Activated T-cell treated with anti-CD3 and anti-CD28 coated beads for 24 hours (primary cell): ENCODE results near the gene LRRC75B.

Source experiments
- DNase-seq: peaks from one replicate; pipeline ENCODE4 v3.0.0-alpha.2; 2020; ENCODE audit warnings: low read depth

LRRC75B gene

DNA sequence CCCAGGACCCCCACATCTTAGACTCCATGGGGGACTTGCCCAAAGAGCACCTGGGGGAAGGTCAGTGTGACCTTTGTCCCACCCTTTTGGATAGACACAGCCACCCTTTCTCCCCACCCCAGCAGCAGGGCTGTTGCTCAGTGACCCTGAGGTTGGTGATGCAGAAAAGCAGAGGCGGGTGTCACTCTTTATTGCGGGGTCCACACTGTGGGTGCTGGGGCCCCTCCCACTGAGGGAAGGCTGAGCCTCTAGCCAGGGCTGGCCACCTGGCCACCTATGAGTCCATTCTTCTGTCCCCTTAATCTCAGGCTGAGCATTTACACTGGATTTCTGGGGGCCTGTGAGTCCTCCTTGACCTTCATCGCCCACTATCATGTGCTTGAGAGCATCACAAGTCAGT, 7.4 kb downstream of the LRRC75B start:
- DNase-seq, result no peak

DNA sequence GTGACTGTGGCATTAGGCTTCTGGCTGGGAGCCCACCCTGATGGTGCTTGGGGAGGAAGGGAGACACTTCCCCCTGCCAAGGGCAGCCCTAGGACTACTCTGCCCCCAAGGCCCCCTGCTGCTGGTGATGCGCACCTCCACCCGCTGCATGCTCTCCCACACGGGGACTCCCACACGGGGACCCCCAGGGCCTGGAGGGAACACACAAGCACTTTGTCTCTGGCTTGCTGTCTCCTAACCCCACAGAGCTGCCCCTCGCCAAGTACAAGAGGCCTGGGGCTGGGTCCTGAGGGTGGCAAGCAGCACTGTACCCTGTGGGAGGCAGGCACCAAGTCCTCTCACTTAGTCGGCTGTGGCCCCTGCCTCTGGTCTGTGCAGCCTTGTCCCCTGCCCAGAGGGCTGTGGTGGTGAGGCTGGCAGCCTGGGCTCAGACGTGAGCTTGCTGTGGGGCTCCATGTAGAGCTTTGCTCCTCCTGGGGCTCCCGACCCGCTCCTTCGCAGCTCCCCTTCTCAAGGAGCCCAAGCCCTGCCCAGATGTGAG, 7.9 kb downstream of the LRRC75B start:
- DNase-seq, result no peak

DNA sequence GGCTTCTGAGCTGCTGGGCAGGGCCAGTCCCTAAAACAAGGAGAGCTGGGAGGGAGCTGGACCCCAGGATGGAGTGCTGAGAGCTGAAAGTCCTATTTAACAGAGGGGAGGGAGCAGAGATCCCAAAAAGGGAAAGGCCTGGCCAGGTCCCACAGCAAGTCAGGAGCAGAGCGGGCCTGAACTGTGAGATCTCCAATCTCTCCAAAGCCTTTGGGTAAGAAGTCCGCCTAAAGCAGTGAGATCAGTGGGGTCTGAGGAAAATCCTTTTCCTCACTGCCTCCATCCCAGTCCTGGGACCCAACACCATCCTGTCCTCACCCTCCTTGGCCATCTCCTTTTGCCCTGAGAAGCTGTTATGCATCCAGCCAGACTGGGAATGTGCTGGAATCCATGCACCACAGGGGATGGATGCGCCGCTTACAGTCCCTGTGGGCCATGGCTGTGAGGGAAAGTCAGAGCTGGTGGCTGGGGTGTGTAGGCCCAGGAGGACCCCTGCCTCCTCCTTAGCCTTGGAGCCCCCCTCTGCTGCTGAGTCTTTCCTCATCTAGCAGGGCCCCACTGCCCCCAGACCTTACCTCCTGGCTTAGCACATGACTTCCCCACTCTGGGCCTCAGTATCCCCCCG, 8.6 kb downstream of the LRRC75B start:
- DNase-seq, result no peak

DNA sequence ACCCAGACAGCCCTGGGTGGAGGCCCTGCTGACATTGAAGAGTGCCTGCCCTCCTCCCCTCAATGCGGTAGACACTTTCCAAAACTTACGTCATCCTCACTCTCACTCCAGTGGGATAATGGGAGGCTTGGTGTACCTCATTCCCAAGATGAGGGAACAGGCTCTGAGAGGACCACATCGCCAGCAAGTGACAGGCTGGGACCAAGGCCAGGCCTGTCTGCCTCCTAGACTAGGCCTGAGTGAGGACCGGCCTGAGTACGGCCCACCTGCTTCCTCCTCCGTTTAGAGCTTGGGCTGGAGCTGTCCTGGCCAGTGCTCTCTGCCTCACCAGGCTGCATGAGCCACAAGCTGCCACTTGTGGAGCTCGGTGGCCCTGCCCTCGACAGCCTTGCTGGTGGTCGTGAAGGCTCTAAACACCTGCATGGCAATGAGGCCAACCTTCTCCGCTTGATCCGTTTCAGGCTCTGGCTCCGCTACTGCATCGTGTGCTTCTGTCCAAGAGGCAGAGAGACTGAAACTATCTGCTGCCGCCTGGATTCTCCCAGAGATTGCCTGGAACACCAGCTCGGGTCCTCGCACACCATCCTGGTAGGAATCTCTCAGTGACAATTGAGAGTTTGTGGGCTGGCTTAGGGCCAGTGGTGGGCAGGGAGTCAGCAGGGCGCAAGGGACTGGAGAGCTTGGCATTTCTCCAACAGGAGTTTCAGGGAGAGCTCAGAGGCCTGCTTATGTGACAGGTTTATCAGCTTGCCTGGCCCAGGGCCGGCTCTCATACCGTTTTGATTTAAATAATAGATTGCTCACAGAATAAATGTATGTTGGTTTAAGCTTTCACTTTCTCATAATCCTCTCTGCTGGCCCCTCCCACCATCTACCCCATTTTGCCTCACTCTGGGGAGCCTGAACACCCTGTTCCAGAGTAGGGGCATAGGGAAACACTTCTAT, 9.4 kb downstream of the LRRC75B start:
- DNase-seq, result no peak

DNA sequence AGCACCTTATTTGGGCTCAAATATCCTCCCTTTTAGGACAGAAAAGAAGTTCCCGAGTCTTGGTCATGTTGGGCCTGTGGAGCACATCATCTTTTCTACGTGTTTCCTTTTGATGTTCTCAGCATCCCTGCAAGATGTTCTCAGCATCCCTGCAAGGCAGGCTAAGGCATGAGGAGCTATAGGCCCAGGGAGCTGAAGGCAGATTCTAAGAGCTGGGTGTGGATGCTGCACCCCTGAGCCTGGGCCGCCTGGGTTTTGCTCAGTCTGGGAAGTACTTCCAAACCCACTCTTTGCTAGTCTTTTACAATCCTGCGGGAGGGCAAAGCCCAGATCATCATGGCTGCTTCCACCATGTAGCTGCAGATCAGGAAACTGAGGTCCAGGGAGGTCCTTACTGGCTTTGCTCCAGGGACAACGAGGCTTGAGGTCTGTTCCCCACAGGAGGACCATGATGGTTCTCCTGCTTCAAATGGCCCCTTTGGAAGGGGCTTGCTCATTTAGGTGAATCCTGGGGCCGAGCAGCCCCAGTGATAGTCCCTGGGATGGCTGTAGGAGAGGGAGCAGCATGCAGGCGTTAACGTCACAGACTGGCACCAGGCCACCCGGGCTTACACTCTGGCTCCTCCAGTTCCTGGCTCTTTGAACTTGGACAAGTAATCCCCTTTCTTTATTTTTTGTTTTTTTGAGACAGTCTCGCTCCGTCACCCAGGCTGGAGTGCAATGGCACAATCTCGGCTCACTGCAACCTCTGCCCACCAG, 10.6 kb downstream of the LRRC75B start:
- no peak for DNase-seq

DNA sequence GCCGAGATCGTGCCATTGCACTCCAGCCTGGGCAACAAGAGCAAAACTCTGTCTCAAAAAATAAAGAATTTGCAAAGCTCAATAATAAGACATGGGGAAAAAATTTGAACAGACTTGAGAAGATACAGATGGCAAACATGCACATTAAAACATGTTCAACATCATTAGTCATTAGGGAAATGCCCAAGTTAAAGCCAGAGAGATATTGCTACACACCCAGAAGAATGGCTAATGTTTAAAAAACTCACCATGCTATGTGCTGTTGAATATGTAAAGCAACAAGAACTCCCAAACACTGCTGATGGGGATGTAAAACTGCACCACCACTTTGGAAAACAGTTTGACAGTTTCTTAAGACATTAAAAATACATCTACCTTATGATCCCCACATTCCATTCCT, 12.6 kb downstream of the LRRC75B start:
- DNase-seq, result no peak

DNA sequence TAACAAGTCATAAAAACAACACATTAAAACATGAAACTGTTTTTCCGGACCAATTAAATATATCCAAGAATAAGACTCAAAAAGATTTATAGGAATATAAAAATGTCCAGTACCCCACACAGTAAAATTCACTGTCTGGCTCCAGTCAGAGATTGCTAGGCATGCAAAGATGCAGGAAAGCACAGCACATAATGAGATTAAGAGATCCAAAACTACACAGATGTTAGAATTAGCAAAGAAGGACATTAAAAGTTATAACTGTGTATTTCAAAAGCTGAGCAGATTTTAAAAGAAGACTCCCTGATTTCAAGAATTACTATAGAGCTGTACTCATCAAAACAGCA, 13.6 kb downstream of the LRRC75B start:
- DNase-seq, result no peak

DNA sequence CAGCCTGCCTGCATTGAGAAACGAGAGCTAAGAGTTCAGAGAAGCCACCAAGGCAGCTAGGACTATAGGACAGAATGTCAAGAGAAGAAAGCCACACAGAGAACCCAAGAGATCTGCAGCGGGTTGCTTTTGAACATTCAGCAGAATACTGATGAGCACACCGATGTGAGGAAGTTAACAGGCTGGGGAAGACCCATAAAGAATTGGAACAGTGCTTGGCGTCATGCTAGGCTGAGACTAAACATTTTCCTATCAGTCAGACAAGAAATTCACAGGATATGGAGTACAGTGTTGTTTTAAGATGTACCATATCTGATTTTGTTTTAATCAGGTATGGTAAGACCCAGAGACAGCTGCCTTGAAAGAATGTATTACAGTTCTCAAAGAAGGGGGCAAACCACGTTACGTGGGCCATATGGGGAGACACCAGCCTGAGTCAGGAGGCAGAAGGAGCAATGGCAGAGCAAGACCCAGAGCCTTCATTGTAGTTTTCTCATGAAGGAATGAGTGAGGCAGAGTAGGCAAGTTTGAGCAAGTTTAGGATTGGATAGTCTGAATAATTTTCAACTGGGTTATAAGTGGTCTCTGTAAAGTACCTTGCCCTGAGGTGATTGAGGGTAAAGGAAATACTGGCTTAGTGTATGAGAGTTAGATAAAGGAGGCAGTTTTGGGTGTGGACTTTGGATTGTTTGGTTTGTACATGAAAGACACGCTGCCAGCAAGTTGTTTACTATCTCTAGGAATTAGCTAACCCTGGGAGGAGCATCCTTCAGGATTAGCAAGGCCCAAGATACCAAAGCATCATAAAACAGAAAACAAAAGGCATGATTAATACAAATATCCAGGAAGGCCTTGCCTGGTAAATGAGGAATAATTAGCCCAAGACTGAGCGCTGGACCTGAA, 14.3 kb downstream of the LRRC75B start:
- DNase-seq, result no peak

DNA sequence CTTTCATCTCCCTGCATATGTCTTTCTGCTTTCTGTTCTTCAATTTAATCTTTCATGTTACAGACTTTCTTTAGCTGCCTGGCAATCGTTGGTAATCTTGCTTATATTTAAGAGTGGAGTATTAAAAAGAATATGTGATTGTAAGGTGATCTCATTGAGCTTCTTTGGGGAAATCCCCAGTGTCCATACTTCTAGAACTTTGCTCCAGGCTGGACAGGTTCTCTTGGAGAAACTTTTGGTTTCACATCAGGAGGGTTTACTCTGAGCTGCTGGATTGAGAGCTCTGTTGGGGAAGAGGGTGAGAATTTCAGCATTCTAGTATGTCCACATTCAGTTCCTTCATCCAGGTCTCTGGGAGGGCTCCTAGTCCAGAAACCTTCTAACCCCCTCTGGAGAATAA, 16.1 kb downstream of the LRRC75B start:
- no peak for DNase-seq

DNA sequence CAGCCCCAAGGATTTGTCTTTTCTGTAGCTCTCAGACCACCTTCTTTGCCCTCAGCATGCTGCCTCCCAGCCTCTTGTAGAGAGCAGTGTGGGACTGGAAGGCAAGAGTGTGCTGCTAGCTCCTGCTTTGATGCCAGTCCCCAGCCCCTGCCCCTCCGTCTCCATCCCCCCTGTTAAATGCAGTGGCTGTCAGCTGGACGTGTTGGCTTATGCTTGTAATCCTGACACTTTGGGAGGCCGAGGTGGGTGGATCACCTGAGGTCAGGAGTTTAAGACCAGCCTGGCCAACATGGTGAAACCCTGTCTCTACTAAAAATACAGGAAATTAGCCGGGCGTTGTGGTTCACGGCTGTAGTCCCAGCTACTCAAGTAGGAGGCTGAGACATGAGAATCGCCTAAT, 21.6 kb downstream of the LRRC75B start:
- no peak for DNase-seq

DNA sequence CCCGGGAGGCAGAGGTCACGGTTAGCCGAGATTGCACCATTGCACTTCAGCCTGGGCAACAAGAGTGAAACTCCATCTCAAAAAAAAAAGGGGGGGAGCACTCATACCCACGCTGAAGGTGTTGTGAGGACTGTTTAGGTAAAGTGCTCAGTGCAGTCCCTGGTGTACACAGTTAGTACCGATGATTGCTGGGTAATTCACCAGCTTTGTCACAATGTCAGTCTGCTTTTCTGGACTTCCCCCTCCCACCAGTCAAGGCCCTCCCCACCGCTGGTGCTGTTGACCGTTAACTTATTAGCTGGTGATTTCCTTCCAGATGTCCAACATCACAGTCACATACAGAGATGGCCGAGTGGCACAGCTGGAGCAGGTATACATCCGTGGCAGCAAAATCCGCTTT, 25.2 kb downstream of the LRRC75B start:
- DNase-seq, result no peak

DNA sequence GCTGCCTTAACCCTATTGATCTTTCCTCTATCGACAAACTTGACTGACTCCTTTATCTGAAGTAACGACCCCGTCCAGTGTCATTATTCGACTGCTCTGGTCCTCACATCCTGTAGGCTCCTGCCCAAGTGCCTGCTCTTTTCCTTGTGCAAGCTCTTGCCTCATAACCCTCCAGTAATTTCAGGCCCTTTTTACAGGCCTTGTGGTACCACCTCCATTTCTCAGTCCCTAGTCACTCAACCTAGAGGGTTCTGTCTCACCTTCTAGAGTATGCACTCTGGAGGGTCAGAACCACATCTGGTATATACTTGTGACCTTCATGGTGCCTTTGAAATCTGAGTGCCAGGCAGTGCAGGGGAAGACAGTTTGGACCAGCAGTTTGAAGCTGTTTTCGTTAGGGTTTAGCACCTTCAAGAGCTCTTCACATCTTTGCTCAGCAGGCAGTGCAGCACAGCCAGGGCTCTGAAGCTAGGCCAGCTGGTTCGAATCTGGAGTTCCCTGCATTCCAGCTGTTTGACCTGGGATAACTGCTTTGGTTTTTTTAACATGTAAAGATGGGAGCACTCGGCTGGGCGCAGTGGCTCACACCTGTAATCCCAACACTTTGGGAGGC, 25.9 kb downstream of the LRRC75B start:
- DNase-seq, result no peak

DNA sequence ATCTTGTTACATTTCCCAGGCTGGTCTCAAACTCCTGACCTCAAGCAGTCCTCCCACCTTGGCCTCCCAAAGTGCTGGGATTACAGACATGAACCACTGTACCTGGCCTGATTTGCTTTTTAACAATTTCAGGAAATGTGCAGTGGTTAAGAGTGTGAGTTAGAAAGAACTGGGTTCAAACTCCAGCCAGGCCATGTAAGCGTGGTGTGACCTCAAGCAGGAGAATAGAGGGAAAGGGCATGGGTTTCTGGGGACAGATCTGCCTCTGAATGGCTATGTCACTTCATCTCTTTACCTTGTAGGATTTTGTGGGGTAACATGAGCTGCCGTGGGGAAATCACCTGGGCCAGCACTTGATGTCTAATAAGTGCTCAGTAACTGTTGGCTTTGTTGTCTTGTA, 27.8 kb downstream of the LRRC75B start:
- no peak for DNase-seq

DNA sequence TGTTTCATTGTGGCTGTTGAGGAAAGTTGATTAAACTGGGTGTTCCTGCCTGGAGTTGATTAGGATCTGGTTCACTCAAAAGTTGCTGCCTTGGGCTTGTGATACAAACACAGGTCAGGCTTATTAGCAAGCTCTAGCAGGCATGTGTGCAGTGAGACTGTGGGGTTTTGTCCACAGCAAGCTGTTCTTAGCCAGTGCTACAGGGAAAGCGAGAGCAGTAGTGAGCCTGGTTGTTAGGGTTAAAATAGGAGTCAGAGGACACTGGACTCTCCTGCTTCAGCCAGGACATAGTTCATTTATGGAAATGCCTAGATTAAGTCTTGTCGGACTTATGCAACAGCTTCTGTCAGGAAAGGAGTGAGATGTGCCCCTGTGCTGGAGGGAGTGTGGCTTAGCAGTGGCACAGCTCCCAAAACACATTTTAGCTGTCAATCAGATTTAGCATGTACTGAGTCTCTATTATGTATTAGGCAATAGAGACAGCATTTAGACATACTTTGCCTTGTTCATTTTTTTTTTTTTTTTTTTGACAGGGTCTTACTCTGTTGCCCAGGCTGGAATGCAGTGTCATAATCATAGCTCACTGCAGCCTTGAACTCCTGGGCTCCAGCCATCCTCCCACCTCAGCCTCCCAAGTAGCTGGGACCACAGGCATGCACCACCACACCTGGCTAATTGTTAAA, 28.4 kb downstream of the LRRC75B start:
- no peak for DNase-seq

DNA sequence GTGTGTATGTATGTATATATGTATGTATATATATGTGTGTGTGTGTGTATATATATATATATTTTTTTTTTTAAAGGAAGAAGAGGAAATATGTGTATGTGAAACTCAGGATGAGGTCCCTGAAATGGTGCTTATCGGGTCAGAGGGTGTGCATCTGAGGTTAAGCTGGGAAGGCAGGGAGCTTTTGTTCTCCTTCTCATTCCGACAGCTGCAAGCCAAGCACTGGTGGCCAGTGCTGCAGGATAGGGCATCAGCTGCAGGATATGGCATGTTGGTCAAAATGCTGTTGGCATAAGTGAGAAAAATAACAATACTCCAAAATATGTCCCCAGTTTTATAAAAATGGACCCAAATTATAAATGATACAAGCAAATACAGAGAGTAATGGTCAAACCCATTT, 29.6 kb downstream of the LRRC75B start:
- DNase-seq, result no peak

DNA sequence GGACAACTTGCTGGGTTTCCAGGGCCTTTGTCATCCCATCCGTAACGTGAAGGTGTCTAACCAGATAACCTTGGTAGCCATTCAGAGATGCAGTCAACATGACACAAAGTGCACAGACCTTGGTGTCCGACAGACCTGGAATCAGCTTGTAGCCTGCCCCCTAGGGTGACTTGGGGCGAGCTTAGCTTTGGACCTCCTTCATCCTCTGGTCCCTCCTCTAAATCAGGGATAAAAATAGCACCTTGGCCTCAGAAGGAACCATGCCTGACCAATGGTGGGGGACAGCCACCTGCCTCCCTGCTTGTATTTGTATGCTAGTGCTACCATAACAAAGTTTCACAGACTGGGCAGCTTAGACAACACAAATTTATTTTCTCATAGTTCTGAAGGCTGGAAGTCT, 33.4 kb downstream of the LRRC75B start:
- no peak for DNase-seq

DNA sequence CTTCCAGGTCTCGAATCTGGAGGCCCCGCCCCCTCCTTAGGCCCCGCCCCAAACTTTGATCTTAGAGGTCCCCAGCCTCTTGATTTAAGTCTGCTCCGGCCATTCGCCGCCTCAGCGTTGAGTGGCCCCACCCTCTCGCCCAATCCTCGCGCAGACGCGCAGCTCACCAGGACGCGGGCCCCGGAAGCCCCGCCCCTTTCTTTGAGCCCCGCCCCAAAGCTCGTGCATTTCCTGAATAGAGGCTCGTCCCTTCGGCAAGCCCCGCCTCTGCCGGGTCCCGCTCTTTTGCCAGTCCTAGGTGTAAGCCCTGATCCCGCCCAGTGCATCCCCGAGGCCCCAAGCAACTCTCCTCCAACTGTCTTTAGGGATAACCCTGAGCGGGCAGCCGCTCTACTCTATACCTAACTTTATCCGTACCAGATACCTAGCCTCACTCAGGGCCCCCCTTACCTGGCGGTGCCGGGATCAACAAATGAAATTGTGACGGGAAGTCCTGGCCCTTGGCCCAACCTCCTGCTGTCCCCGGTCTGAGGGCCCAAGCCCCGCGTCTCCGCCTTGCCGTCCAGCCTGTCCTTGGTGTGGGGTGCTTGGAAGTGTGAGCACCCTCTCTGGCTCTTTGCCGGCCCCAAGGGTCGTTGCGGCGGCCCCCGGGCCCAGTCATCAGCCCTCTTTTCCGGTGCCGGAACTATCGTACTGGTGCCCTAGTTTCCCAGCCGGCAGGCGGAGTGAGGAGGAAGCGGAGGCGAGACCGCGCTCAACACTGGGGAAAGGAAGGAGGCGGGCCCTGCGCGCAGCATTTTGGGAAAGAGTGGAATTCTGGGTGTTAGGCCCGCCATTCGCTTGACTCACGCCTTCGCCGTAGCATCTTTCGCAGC, 37.5 kb downstream of the LRRC75B start, which contains the start of gene SNRPD3:
SNRPD3 (plus strand) TSS at position 835 of the 875 bp plus-strand sequence. CDS start 1,676 bp downstream, outside the sequence.
- peak; percentile 100 for DNase-seq

DNA sequence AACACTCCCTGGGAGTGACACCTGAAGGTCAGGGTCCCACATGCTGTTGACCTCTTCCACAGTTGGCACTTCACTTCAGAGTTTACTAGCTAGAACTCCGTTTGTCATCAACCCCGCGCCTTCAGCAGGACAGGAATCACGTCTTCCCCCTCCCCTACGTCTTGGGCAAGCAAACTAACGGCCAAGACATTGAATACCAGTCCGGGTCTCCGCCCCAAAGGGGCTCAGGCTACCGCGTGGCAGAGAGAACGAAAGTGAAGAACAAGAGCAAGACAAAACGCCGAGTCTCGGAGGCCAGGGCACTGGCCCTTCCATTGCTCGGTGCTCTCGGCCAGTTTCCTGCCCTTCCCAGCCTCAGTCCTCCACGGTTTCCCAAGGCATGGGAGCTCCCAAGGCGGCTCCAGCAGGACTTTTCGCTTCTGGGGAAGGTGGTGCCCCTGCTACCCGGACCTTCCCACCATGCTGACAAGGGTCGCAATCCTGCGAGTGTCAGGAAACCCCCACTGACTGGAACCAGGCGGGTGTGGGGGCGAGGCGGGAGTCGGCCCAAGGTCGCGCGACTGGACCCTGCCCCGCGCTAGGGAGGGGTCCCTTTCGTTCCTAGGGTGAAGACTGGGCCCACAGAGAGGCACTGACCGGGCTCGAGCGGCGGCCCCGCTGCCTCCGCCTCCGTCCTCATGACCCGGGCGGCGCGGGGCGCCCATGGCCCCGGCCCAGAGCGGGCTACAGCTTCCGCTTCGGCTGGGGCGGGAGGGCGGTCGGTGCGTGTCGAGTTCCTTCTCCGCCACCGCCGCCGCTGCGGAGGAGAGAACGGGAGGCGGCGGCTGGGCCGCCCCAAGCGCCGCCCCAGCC, 38.3 kb downstream of the LRRC75B start, which contains the start of gene GUCD1:
GUCD1 (minus strand) TSS at position 826 of the 852 bp plus-strand sequence; CDS start at position 679, 147 bp downstream.
- peak; percentile 21 for DNase-seq
